NCI-H69 (cell line): ENCODE measurements around the gene GCKR.

Experiments used
- DNase-seq: peaks from one replicate; lab custom pipeline; 2025; lab: John Stamatoyannopoulos, UW

The GCKR gene

DNA sequence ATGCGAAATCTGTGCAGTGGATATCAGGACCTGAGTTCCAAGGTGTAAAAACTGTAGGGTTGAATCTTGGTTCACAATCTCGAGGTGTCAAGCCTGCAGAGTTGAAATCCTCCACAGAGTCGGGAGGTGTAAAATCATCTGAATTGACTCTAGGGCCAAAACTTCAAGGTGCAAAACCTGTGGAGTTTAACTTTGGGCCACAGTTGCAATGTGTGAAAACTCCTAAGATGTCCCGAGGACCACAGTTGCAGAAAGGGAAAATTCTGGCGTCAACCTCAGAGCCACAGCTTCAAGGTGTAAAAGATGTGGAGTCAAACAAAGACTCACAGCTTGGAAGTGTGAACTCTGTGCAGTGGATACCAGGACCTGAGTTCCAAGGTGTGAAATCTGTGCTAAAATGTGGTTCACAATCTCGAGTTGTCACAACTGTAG lies 76.4 kb downstream of the GCKR start:
- DNase-seq = no peak
